ENCODE results near the gene CNTNAP1.

The CNTNAP1 gene

GRCh38 chr17:42744806-42745617, 62.7 kb downstream of the CNTNAP1 start, which contains the start of gene EZH1:
Gene EZH1 (minus strand): TSS chr17:42745040. CDS start chr17:42728941, 16,099 bp downstream.
- Mint-ChIP-seq H3K9me3 (no peaks in the 10 kb centered on the region), H3K4me1 (peaks cover 28% of the 10 kb centered on the region), H3K4me3 (peak within 1 kb of the TSS; percentile 88 to 97 (median 97)), H3K27me3 (ENCODE audit: low read depth) (no peaks in the 10 kb centered on the region), H3K36me3 (ENCODE audit: low read depth) (no peaks in the 10 kb centered on the region), H3K27ac (peak within 1 kb of the TSS; percentile 84 to 94 (median 92))
- TF ChIP-seq CTCF (IDR thresholded peaks at IDR 0.05; ENCODE audit: unreplicated experiment in 3 of 3), result no peak

GRCh38 chr17:42748202-42748907, 66.0 kb downstream of the CNTNAP1 start:
- Mint-ChIP-seq H3K36me3 (ENCODE audit: low read depth) (no peaks in the 10 kb centered on the region), H3K4me3 (peak overlapping the region in 1 of 3 experiments; percentile 31), H3K9me3 (no peaks in the 10 kb centered on the region), H3K27ac (peak overlapping the region; percentile 1 to 86 (median 60)), H3K4me1 (peaks cover 34% of the 10 kb centered on the region), H3K27me3 (ENCODE audit: low read depth) (no peaks in the 10 kb centered on the region)
- TF ChIP-seq CTCF (IDR thresholded peaks at IDR 0.05; ENCODE audit: unreplicated experiment in 3 of 3), result no peak

- Mint-ChIP-seq H3K27me3 (ENCODE audit: low read depth) (peaks cover 5% of the 10 kb centered on the region), H3K9me3 (no peaks in the 10 kb centered on the region), H3K36me3 (ENCODE audit: low read depth) (no peaks in the 10 kb centered on the region), H3K4me1 (peaks cover 28% of the 10 kb centered on the region), H3K27ac (peak overlapping the region; percentile 37 to 86 (median 60)), H3K4me3 (peak overlapping the region in 2 of 3 experiments; percentile 6 to 31)
- no peak for TF ChIP-seq CTCF (IDR thresholded peaks at IDR 0.05; ENCODE audit: unreplicated experiment in 3 of 3)
Measured at GRCh38 chr17:42748908-42749798, 66.8 kb downstream of the CNTNAP1 start.

Measured in nephron (organoid).